Measurements from ENCODE around the gene BROX. TPM values are rescaled to one million over a fixed set of nuclear protein-coding genes. Genes with fewer than 3 reads are reported as not detected.

Gene BROX
- total RNA-seq, 2 donors from 2014 or later: 56.8 to 79.8 TPM

DNA sequence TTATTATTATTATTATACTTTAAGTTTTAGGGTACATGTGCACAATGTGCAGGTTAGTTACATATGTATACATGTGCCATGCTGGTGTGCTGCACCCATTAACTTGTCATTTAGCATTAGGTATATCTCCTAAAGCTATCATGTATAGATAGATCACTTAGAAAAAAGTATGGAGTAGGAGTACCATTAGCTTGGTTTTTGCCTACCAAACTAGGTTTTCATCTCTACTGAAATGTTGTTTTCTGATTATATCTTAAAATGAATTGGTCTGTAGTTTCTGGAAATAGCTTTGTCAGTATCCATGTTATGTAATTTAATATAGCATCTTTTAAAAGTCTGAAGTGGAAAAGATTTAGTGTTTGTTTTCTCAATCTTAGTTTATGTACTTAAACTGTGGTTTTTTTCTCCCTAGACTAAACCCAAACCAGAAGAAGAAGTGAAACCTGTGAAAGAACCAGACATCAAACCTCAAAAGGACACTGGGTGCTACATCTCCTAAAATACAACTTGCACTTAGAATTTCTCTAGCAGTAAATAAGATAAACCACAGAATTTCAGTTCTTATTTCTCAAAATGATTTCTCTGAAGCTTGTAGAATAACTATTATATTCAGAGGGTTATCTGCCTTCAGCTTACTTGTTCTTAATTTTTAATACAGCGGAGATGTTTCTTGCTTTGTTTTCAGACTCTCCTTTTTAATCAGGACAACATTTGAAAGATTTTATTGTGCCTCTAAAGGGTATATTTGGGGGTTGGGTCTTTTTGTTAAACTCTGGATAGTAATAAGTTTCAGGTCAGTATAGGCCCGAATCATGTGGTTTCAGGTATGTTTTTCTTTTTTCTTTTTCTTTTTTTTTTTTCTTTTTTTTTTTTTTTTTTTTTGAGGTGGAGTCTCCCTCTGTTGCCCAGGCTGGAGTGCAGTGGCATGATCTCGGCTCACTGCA is 20.1 kb downstream of the BROX start:
- no peak overlapping the region for H3K4me3 ChIP-seq
- no peaks in the 10 kb centered on the region for H3K27me3 ChIP-seq
- no peaks in the 10 kb centered on the region for H3K9me3 ChIP-seq
- intact Hi-C loops (cut with DNase I): no loop called here
- no peaks in the 10 kb centered on the region for H3K4me1 ChIP-seq
- no peak for TF ChIP-seq CTCF (IDR thresholded peaks at IDR 0.05)
- no peak overlapping the region for H3K9ac ChIP-seq (ENCODE audit: low read depth in 2 of 2, low read length in 2 of 2)
- H3K36me3 ChIP-seq: peaks cover 20% of the 10 kb centered on the region
- no peak overlapping the region for H3K27ac ChIP-seq
- no peak for DNase-seq

- Histone ChIP-seq H3K4me3 (no peak overlapping the region), H3K9ac (ENCODE audit: low read depth in 2 of 2, low read length in 2 of 2) (no peak overlapping the region), H3K27ac (no peak overlapping the region), H3K9me3 (no peaks in the 10 kb centered on the region), H3K4me1 (no peaks in the 10 kb centered on the region), H3K27me3 (no peaks in the 10 kb centered on the region), H3K36me3 (peaks cover 13% of the 10 kb centered on the region)
- intact Hi-C loops (cut with DNase I): no loop called here
- DNase-seq: no peak
- TF ChIP-seq CTCF (IDR thresholded peaks at IDR 0.05): no peak
Observed at GRCh38 chr1:222734740-222735139, 22.4 kb downstream of the BROX start.

DNA sequence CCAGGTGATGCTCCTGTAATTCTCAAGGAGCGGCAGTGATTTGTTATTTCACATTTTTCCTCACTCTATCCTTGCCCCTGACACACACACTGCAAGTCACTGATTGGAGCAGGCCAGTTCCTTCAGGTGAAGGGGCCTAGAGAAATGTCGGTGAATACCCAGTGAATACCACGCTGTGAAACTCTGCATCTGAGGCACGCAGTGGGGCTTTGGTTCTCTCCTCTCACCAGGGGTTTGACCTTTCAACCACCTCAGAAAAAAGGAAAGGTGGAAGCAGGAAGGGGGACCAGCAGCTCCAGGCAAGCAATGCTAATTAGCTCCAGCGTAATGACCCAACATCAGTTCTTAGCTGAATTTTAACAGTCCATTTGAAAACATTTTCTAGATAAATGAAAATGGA is 24.1 kb downstream of the BROX start:
- Histone ChIP-seq H3K4me1 (no peaks in the 10 kb centered on the region), H3K27me3 (no peaks in the 10 kb centered on the region), H3K27ac (no peak overlapping the region), H3K4me3 (no peak overlapping the region), H3K9ac (ENCODE audit: low read depth in 2 of 2, low read length in 2 of 2) (no peak overlapping the region), H3K9me3 (no peaks in the 10 kb centered on the region), H3K36me3 (peaks cover 5% of the 10 kb centered on the region)
- TF ChIP-seq CTCF (IDR thresholded peaks at IDR 0.05): no peak
- DNase-seq: no peak
- intact Hi-C loops (cut with DNase I): no loop called here

- Histone ChIP-seq H3K9ac (ENCODE audit: low read depth in 2 of 2, low read length in 2 of 2) (no peak within 1 kb of the TSS), H3K36me3 (no peaks in the 10 kb centered on the region), H3K4me1 (no peaks in the 10 kb centered on the region), H3K27ac (peak within 1 kb of the TSS; percentile 37), H3K4me3 (no peak within 1 kb of the TSS), H3K27me3 (no peaks in the 10 kb centered on the region), H3K9me3 (no peaks in the 10 kb centered on the region)
- intact Hi-C loops (cut with DNase I): loop anchor here (1.0 kb wide), 1 partner anchor 344 kb away; no protein-coding TSS in a partner anchor
- no peak for DNase-seq
- no peak for TF ChIP-seq CTCF (IDR thresholded peaks at IDR 0.05)
Observed at GRCh38 chr1:222736972-222737371, 24.6 kb downstream of the BROX start, which contains the start of gene FAM177B. Gene FAM177B (plus strand): TSS chr1:222737202. CDS start chr1:222746546, 9,344 bp downstream.

DNA sequence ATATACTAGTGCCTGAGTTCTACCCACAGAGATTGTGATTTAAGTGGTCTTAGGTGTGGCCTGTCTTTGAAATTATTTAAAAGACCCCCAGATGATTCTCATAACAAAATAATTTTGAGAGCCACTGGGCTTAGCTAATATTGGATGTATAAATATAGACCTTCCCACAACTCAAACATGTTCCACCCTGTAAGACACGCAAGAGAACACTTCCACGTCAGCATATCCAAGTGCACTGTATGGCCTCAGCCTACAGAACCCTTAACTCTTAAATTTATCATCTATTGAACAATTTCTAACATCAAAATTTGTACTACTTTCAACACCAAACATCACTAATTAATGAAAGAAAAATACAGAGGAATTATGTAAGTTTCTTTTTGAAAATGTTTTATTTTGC is 27.1 kb downstream of the BROX start:
- Histone ChIP-seq H3K4me1 (no peaks in the 10 kb centered on the region), H3K27ac (no peak overlapping the region), H3K9ac (ENCODE audit: low read depth in 2 of 2, low read length in 2 of 2) (no peak overlapping the region), H3K9me3 (no peaks in the 10 kb centered on the region), H3K36me3 (no peaks in the 10 kb centered on the region), H3K4me3 (no peak overlapping the region), H3K27me3 (no peaks in the 10 kb centered on the region)
- TF ChIP-seq CTCF (IDR thresholded peaks at IDR 0.05): no peak
- intact Hi-C loops (cut with DNase I): no loop called here
- no peak for DNase-seq
